GM21528 (cell line): ENCODE results near the gene SLC46A1.
"Not testable (repeated sequence)": the region's sequence is repeated elsewhere in the genome, so short reads cannot be mapped to it uniquely, and the experiment has no call there.

ENCODE experiments used
- ATAC-seq: cut with Tn5 transposase; IDR thresholded peaks from one replicate; pipeline ENCODE4 v1.9.1; 2021; ENCODE audit warnings: mild to moderate bottlenecking, moderate library complexity; ENCODE audit not compliant: unreplicated experiment, low FRiP score

SLC46A1 gene

GRCh38 chr17:28405632-28406472, at the start of gene SLC46A1:
Gene SLC46A1, minus strand, starts transcription at chr17:28406212. Its CDS starts 98 bp downstream, at chr17:28406114.
- ATAC-seq, result no peak

GRCh38 chr17:28449859-28450258, 43.8 kb upstream of the SLC46A1 start:
- ATAC-seq, result no peak

- ATAC-seq, result no peak
Measured at GRCh38 chr17:28447396-28447760, 41.4 kb upstream of the SLC46A1 start.

- no peak for ATAC-seq
Measured at GRCh38 chr17:28446716-28447395, 40.8 kb upstream of the SLC46A1 start.

- no peak for ATAC-seq
Measured at GRCh38 chr17:28443901-28444638, 38.1 kb upstream of the SLC46A1 start.

- ATAC-seq, result not testable (repeated sequence)
Measured at GRCh38 chr17:28434326-28434725, 28.3 kb upstream of the SLC46A1 start.

GRCh38 chr17:28433721-28434120, 27.7 kb upstream of the SLC46A1 start:
- no peak for ATAC-seq

- not testable (repeated sequence) for ATAC-seq
Measured at GRCh38 chr17:28427982-28428381, 22.0 kb upstream of the SLC46A1 start.

GRCh38 chr17:28427371-28427770, 21.4 kb upstream of the SLC46A1 start:
- ATAC-seq, result no peak

GRCh38 chr17:28426081-28426519, 20.1 kb upstream of the SLC46A1 start:
- no peak for ATAC-seq

GRCh38 chr17:28425206-28425605, 19.2 kb upstream of the SLC46A1 start:
- no peak for ATAC-seq

- ATAC-seq, result no peak
Measured at GRCh38 chr17:28421787-28422305, 15.8 kb upstream of the SLC46A1 start.

GRCh38 chr17:28416703-28417311, 10.8 kb upstream of the SLC46A1 start:
- ATAC-seq, result no peak

GRCh38 chr17:28415886-28416285, 9.9 kb upstream of the SLC46A1 start:
- ATAC-seq, result no peak

- no peak for ATAC-seq
Measured at GRCh38 chr17:28413804-28414203, 7.8 kb upstream of the SLC46A1 start.

GRCh38 chr17:28412099-28412498, 6.1 kb upstream of the SLC46A1 start:
- ATAC-seq, result no peak

GRCh38 chr17:28407974-28408306, 1.9 kb upstream of the SLC46A1 start:
- ATAC-seq, result no peak

- ATAC-seq, result no peak
Measured at GRCh38 chr17:28407130-28407973, 1.3 kb upstream of the SLC46A1 start.

- ATAC-seq, result no peak
Measured at GRCh38 chr17:28406473-28406814, 432 bp upstream of the SLC46A1 start.
